WI38 (cell line): ENCODE results near the gene COL15A1.

Source experiments
- H3K4me3 ChIP-seq: 2 replicates; pipeline ENCODE4 v1.5.1; 2011; ENCODE audit warnings: low read depth, mild to moderate bottlenecking, control low read depth, low read length
- CTCF ChIP-seq: IDR thresholded peaks from 2 replicates; pipeline ENCODE4 v1.5.1; 2012; ENCODE audit warnings: low read depth, mild to moderate bottlenecking, control low read depth, low read length

Gene COL15A1

DNA sequence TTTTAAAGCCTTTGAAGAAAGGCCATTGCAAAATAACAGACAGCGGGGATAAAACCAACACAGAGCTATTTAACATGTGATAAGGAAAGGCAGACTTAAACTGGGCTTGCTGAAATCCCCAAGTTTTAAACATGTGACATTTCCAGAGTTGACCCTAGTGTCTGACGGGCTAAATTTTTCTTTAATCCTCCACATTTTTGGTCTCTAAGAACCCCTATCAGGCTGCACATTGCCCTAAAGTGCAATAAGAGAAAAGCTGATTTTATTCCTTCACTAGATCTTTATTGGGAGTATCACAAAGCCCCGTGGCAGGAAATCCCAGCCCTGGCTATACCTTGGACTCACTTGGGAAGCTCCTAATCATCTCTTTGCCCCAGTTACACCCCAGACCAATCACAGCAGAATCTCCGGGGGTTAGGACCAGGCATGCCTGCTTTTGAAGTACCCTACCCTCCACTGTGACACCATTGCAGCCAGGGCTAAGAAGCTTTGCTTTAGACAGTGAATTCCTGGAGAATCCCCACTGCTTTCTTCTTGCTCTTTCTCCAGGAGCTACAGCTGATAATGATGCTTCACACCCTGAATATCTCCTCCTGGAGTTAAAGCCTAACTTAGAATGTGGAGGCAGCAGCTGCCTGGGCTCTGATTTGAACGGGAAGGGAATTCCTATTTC lies 20.1 kb upstream of the COL15A1 start:
- H3K4me3 ChIP-seq = no peak overlapping the region
- no peak for TF ChIP-seq CTCF

DNA sequence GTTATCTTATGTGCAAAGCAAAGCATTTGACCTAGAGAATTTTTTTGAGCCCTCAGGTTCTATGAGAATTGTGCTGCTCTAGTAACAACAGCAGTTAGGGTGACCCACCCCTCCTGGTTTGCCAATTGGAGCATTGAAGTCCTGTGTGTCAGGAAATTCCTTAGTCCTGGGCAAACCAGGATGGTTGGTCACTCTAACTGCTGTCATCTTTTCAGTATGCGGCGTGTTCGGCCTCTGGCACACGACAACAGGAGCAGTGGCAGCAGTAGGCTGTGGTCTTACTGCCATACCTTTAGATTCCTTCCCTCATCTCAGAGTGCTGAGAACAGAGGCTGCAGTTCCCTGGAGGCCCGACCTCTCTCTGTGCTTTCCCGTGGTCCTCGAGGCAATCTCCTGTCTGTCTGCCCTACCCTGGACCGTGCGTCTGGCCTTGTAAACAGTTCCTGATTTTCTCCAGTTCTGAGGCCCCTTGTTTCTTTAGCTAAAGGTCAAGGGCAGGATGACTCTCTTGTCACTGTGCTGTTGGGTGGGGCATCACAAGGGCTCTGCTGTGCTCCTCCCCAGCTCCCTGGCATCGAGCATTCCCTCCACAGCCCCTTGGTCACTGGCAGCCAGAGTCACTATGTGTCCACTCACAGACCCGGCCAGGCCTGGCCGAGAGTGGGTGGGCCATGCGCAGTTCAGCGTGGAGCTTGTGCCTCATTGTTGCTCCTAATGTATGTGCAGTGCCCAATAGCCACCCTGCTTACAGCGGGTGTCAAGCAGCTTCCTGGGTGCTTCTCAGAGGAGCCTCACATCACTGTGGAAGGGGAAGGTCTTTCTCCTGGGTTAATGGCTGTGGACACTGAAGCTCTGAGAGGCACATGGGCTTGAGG lies 18.5 kb upstream of the COL15A1 start:
- H3K4me3 ChIP-seq = no peak overlapping the region
- no peak for TF ChIP-seq CTCF

- no peak overlapping the region for H3K4me3 ChIP-seq
- no peak for TF ChIP-seq CTCF
Observed at GRCh38 chr9:98925956-98926355, 17.8 kb upstream of the COL15A1 start.

DNA sequence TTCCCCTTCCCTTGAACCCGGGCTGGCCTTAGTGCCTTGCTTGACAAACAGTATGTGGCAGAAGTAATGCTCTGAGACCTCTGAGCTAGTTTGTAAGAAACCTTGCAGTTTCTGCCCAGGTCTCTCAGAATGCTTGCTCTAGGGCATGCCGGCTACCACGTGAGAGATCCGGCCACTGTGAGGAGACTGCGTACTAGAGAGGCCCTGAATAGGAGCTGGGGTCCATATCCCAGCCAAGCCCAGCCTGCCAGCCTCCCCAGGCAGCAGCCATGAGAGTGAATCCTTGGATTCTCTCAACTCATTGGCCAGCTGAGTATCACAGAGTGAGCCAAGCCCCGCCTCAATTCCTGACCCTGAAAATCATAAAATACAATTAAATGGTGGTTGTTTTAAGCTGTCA lies 16.0 kb upstream of the COL15A1 start:
- H3K4me3 ChIP-seq = no peak overlapping the region
- TF ChIP-seq CTCF = no peak

- no peak for TF ChIP-seq CTCF
Observed at GRCh38 chr9:98929071-98929470, 14.6 kb upstream of the COL15A1 start.

GRCh38 chr9:98929895-98930341 lies 13.8 kb upstream of the COL15A1 start:
- no peak overlapping the region for H3K4me3 ChIP-seq
- no peak for TF ChIP-seq CTCF

More at GRCh38 chr9:98929071-98929470, 14.6 kb upstream of the COL15A1 start:
- H3K4me3 ChIP-seq = no peak overlapping the region

DNA sequence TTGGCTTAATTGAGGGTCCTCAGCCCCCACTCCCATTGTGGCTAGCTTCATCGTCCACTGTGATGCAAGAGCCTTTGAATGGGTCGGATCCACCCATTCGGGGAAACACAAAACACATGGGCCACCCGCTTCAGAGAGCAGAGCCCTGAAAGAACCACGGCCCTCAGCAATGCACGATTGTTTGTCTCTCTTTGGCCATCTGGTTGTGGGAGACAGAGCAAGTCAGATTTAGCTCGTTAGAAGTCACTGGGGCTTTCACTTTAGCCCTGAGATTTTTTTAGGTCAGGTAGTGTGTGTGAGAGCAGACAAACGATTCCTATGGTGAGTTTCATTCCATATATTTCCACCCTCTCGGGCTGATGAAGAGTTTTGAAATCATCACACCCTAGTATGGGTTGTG lies 12.9 kb upstream of the COL15A1 start:
- H3K4me3 ChIP-seq = no peak overlapping the region
- no peak for TF ChIP-seq CTCF
